HL-60 (cell line): ENCODE data around the gene VPS11.

ENCODE experiments used
- DNase-seq, 2 experiments: peaks; one replicate each; pipeline ENCODE4 v3.0.0-alpha.2; 2010 to 2020; ENCODE audit warnings: low read depth in 1 of 2, low spot score in 1 of 2
- H3K27ac ChIP-seq: fragments of 250-450 bp; sonication (Bioruptor Pico); replicated peaks from 2 replicates; pipeline ENCODE4 v1.5.1; 2020; ENCODE audit warnings: mild to moderate bottlenecking, moderate library complexity
- H3K27me3 ChIP-seq: fragments of 250-450 bp; sonication (Bioruptor Pico); 2 replicates; pipeline ENCODE4 v1.5.1; 2021; ENCODE audit warnings: mild to moderate bottlenecking, moderate library complexity; ENCODE audit not compliant: insufficient read depth, poor library complexity, severe bottlenecking
- H3K4me3 ChIP-seq: replicated peaks from 2 replicates; pipeline ENCODE4 v1.5.1; 2011; ENCODE audit warnings: mild to moderate bottlenecking, control low read depth, low read length; ENCODE audit not compliant: insufficient read depth
- CTCF ChIP-seq: IDR thresholded peaks from one replicate; pipeline ENCODE4 v1.5.1; 2011; ENCODE audit warnings: low read length, control low read depth, inconsistent platforms; ENCODE audit not compliant: insufficient read depth
- GABPA ChIP-seq: IDR thresholded peaks from 2 replicates; pipeline ENCODE4 v1.6.1; 2012; ENCODE audit warnings: low read depth
- POLR2AphosphoS5 ChIP-seq: IDR thresholded peaks from 2 replicates; pipeline ENCODE4 v1.6.1; 2012; ENCODE audit warnings: low read depth
- SPI1 ChIP-seq: IDR thresholded peaks from 2 replicates; pipeline ENCODE4 v1.6.1; 2012; ENCODE audit warnings: low read depth, mild to moderate bottlenecking, borderline replicate concordance
- TF ChIP-seq, protein P1 (sequence below): IDR thresholded peaks from 2 replicates; pipeline ENCODE4 v1.6.1; 2012; ENCODE audit warnings: low read depth; ENCODE audit not compliant: insufficient replicate concordance

VPS11 gene

DNA sequence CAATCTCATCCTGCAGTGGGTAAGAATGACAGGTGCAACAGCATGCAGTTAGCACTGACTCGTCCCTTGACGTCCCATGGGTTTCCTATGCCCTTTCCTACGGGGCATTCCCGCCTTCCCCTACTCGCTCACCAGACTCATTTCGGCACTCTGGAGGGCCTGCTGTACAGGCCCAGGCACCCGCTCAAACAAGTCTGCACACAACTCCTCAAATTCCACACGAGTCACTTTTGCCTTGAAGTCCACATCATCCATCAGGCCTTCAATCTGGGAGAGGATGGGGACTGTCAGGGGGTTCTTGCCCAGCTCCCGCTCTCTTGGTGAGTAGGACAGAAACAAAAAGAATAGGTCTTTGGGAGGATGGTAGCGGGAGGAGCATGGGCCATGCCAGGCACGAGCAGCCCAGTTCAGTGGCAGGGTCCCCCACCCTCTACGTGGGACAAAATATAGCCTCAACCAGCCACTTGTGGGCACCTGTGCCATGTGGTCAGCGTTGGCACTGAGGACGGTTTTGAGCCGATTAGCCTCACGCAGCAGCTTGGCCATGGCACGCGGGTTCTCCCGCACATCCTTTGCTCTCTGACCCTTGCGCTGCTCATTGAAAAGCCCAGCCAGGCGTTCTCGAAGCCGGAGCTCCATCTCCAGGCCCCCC is 15.3 kb upstream of the VPS11 start:
- no peak for DNase-seq
- H3K4me3 ChIP-seq = no peak overlapping the region
- no peak overlapping the region for H3K27ac ChIP-seq

DNA sequence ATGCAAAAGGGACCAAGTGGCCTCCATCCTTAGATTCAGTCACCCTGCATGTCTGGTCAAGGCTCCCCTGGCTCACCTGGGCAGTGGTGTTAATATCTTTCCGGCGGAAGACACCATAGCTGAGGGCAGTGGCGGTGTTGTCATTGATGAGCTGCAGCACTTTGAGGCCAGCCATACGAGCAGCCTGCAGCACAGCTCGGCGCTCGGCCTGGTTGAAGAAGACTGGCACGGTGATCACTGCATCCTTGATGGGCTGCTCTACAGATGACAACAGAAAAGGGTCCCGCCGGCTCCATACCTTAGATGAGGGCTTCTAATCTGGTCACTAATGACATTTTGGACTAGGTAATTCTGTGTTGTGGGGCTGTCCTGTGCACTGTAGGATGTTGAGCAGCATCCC is 13.2 kb upstream of the VPS11 start:
- no peak overlapping the region for H3K27ac ChIP-seq
- TF ChIP-seq CTCF = no peak
- no peak for TF ChIP-seq POLR2AphosphoS5
- H3K4me3 ChIP-seq = no peak overlapping the region
- no peak for DNase-seq
- no peaks in the 10 kb centered on the region for H3K27me3 ChIP-seq

More for the DNA sequence above, 15.3 kb upstream of the VPS11 start:
- no peaks in the 10 kb centered on the region for H3K27me3 ChIP-seq
- TF ChIP-seq, protein P1, sequence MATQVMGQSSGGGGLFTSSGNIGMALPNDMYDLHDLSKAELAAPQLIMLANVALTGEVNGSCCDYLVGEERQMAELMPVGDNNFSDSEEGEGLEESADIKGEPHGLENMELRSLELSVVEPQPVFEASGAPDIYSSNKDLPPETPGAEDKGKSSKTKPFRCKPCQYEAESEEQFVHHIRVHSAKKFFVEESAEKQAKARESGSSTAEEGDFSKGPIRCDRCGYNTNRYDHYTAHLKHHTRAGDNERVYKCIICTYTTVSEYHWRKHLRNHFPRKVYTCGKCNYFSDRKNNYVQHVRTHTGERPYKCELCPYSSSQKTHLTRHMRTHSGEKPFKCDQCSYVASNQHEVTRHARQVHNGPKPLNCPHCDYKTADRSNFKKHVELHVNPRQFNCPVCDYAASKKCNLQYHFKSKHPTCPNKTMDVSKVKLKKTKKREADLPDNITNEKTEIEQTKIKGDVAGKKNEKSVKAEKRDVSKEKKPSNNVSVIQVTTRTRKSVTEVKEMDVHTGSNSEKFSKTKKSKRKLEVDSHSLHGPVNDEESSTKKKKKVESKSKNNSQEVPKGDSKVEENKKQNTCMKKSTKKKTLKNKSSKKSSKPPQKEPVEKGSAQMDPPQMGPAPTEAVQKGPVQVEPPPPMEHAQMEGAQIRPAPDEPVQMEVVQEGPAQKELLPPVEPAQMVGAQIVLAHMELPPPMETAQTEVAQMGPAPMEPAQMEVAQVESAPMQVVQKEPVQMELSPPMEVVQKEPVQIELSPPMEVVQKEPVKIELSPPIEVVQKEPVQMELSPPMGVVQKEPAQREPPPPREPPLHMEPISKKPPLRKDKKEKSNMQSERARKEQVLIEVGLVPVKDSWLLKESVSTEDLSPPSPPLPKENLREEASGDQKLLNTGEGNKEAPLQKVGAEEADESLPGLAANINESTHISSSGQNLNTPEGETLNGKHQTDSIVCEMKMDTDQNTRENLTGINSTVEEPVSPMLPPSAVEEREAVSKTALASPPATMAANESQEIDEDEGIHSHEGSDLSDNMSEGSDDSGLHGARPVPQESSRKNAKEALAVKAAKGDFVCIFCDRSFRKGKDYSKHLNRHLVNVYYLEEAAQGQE = no peak
- TF ChIP-seq GABPA (no peak), SPI1 (no peak), POLR2AphosphoS5 (no peak), CTCF (no peak)

GRCh38 chr11:119055901-119056300 is 11.7 kb upstream of the VPS11 start:
- DNase-seq = peak in 1 of 2 experiments; percentile 47
- Histone ChIP-seq H3K27me3 (no peaks in the 10 kb centered on the region), H3K27ac (peak overlapping the region; percentile 76), H3K4me3 (peak overlapping the region; percentile 92)
- TF ChIP-seq GABPA (no peak), SPI1 (no peak)

- TF ChIP-seq, protein P1 = no peak
- TF ChIP-seq SPI1 (no peak), POLR2AphosphoS5 (no peak), CTCF (no peak), GABPA (no peak)
- peak in 1 of 2 experiments; percentile 14 for DNase-seq
- peak overlapping the region; percentile 76 for H3K27ac ChIP-seq
- no peaks in the 10 kb centered on the region for H3K27me3 ChIP-seq
- peak overlapping the region; percentile 92 for H3K4me3 ChIP-seq
Observed at GRCh38 chr11:119056421-119056999, 11.1 kb upstream of the VPS11 start.
